Panc1 (cell line): ENCODE results near the gene PDIK1L. TPM values are rescaled to one million over a fixed set of nuclear protein-coding genes. Genes with fewer than 3 reads are reported as not detected.
"Not testable (repeated sequence)": the region's sequence is repeated elsewhere in the genome, so short reads cannot be mapped to it uniquely, and the experiment has no call there.

Source experiments
- ATAC-seq: fragments of 200-7000 bp; cut with Tn5 transposase; 2 replicates; pipeline ENCODE4 v1.9.1; 2020; ENCODE audit warnings: mild to moderate bottlenecking, moderate library complexity
- BruUV-seq: library from RNA; stranded (reverse); fragments of 400-500 nt; replicated peaks from 2 replicates; lab custom pipeline; 2021; lab: Mats Ljungman, UMichigan
- CTCF ChIA-PET: fragments of 300-600 bp; sonication (Branson Sonifier 250); formaldehyde crosslinking; loops from one replicate; lab custom pipeline; 2022; ENCODE audit warnings: antibody characterized with exemption; lab: Charles Lee
- POLR2A ChIA-PET: fragments of 300-600 bp; sonication (Branson Sonifier 250); formaldehyde crosslinking; loops from one replicate; lab custom pipeline; 2022; ENCODE audit warnings: antibody characterized with exemption; lab: Charles Lee
- DNase-seq: peaks from one replicate; pipeline ENCODE4 v3.0.0-alpha.2; 2010; ENCODE audit warnings: low read depth, low spot score
- H3K27ac ChIP-seq: 2 replicates; pipeline ENCODE4 v1.5.1; 2011; ENCODE audit warnings: mild to moderate bottlenecking, low read length, inconsistent platforms
- H3K27me3 ChIP-seq: fragments of 200-500 bp; sonication (Bioruptor generic); 2 replicates; pipeline ENCODE4 v1.6.0; 2014; ENCODE audit warnings: low read length, inconsistent platforms; ENCODE audit not compliant: control insufficient read depth, insufficient read depth
- H3K36me3 ChIP-seq: fragments of 200-500 bp; sonication (Bioruptor generic); 2 replicates; pipeline ENCODE4 v1.5.1; 2014; ENCODE audit warnings: inconsistent platforms, mild to moderate bottlenecking, low read length, moderate library complexity; ENCODE audit not compliant: control insufficient read depth, insufficient read depth
- H3K4me1 ChIP-seq: 2 replicates; pipeline ENCODE4 v1.5.1; 2011; ENCODE audit warnings: inconsistent platforms, mild to moderate bottlenecking, low read length, moderate library complexity; ENCODE audit not compliant: control insufficient read depth, insufficient read depth
- H3K4me3 ChIP-seq, 2 experiments: 2 replicates each; pipeline ENCODE4 v1.5.1; 2011 to 2012; ENCODE audit warnings: low read depth in 2 of 2, low read length in 2 of 2, mild to moderate bottlenecking in 2 of 2, inconsistent platforms in 1 of 2, moderate library complexity in 1 of 2
- H3K9me3 ChIP-seq: fragments of 200-500 bp; sonication (Bioruptor generic); 2 replicates; pipeline ENCODE4 v1.5.1; 2014; ENCODE audit warnings: low read depth, mild to moderate bottlenecking, inconsistent platforms, low read length, moderate library complexity; ENCODE audit not compliant: control insufficient read depth, insufficient read depth
- CTCF ChIP-seq: fragments of 450-650 bp; IDR thresholded peaks from 2 replicates; pipeline ENCODE4 v1.5.1; 2017; ENCODE audit warnings: mild to moderate bottlenecking
- POLR2AphosphoS5 ChIP-seq: IDR thresholded peaks from 2 replicates; pipeline ENCODE4 v1.6.1; 2012; ENCODE audit warnings: mild to moderate bottlenecking, low read depth, low read length, moderate library complexity
- REST ChIP-seq, 2 experiments: IDR thresholded peaks; 2 replicates each; pipeline ENCODE4 v1.6.1; 2011 to 2012; ENCODE audit warnings: low read depth in 2 of 2, control low read depth in 1 of 2, low read length in 1 of 2, mild to moderate bottlenecking in 1 of 2, moderate library complexity in 1 of 2; ENCODE audit not compliant: insufficient read depth in 1 of 2
- SIN3A ChIP-seq: IDR thresholded peaks from 2 replicates; pipeline ENCODE4 v1.6.1; 2012; ENCODE audit warnings: low read depth, mild to moderate bottlenecking, low read length, moderate library complexity, borderline replicate concordance; ENCODE audit not compliant: insufficient read depth
- TCF7L2 ChIP-seq: IDR thresholded peaks from 2 replicates; pipeline ENCODE4 v1.6.1; 2011; ENCODE audit warnings: mild to moderate bottlenecking, low read depth, low read length, inconsistent platforms
- in situ Hi-C: cut with HindIII; loops from 2 replicates; pipeline ENCODE4 v1.10.0; 2016; ENCODE audit warnings: low sequenced_read_pairs, low pct_unique_long_range_greater_than_20kb
- intact Hi-C: fragments of 100-400 bp; cut with micrococcal nuclease; formaldehyde crosslinking; loops from one replicate; pipeline ENCODE4 v1.10.0; 2022; ENCODE audit not compliant: unreplicated experiment
- total RNA-seq: library from RNA; stranded (reverse); gene quantifications from one replicate; pipeline ENCODE4 v1.2.1, GENCODE V29; 2021; ENCODE audit not compliant: unreplicated experiment

The PDIK1L gene
- total RNA-seq, 1 experiment from 2014 or later = 8.0 TPM

- ChIA-PET POLR2A (no interaction called here), CTCF (interaction anchor here (0.5 to 0.6 kb wide), 2 partner anchors 39 to 143 kb away, joined by 3 to 6 read pairs; partner anchors contain the start of gene CEP85)
- in situ Hi-C loops (no loop called here), intact Hi-C loops (loop anchor here (10.0 kb wide), 1 partner anchor 56 kb away; no protein-coding TSS in a partner anchor)
- Histone ChIP-seq H3K27ac (no peak overlapping the region), H3K36me3 (no peaks in the 10 kb centered on the region), H3K4me1 (peaks cover 3% of the 10 kb centered on the region; the same call in 1 of the 2 replicates), H3K4me3 (no peak overlapping the region), H3K27me3 (0 out of 2 replicates have a peak, but pooled peaks cover 4% of the 10 kb centered on the region), H3K9me3 (no peaks in the 10 kb centered on the region)
- BruUV-seq = no TSS peak
- no peak for TF ChIP-seq CTCF
- TF ChIP-seq TCF7L2 = no peak
- no peak for TF ChIP-seq REST (IDR thresholded peaks at IDR 0.05; ENCODE audit: insufficient read depth in 1 of 2, low read depth in 2 of 2, low read length in 1 of 2)
- no peak for TF ChIP-seq POLR2AphosphoS5
- TF ChIP-seq SIN3A = no peak
- no peak for DNase-seq
- no peak for ATAC-seq
These were observed 20.7 kb upstream of the PDIK1L start for GRCh38 chr1:26090893-26091292.

GRCh38 chr1:26092422-26092821, 19.2 kb upstream of the PDIK1L start:
- Histone ChIP-seq H3K27me3 (0 out of 2 replicates have a peak, but pooled peaks cover 4% of the 10 kb centered on the region), H3K4me1 (peaks cover 3% of the 10 kb centered on the region; the same call in 1 of the 2 replicates), H3K4me3 (no peak overlapping the region), H3K27ac (no peak overlapping the region), H3K9me3 (no peaks in the 10 kb centered on the region), H3K36me3 (no peaks in the 10 kb centered on the region)
- ATAC-seq (no peak), DNase-seq (no peak)
- intact Hi-C loops (loop anchor here (10.0 kb wide), 1 partner anchor 58 kb away; no protein-coding TSS in a partner anchor), in situ Hi-C loops (no loop called here)
- ChIA-PET POLR2A (no interaction called here), CTCF (no interaction called here)
- TF ChIP-seq POLR2AphosphoS5 (no peak), CTCF (no peak), SIN3A (no peak)
- BruUV-seq = no TSS peak

GRCh38 chr1:26093569-26093968, 18.1 kb upstream of the PDIK1L start:
- H3K27ac ChIP-seq, in situ Hi-C loops, DNase-seq, CTCF ChIA-PET, H3K9me3 ChIP-seq, ATAC-seq, POLR2A ChIA-PET, BruUV-seq, H3K4me1 ChIP-seq, H3K27me3 ChIP-seq, H3K36me3 ChIP-seq, H3K4me3 ChIP-seq: not testable (repeated sequence)
- intact Hi-C loops = loop anchor here (10.0 kb wide), 1 partner anchor 59 kb away; no protein-coding TSS in a partner anchor
